Large intestine (tissue), 3 donors: ENCODE results near the gene RNF130. TPM values are rescaled to one million over a fixed set of nuclear protein-coding genes. Genes with fewer than 3 reads are reported as not detected.

Source experiments
- DNase-seq, 2 donors: peaks; one replicate each; pipeline versions ENCODE4 v3.0.0 to v3.0.0-alpha.2; 2013
- H3K27ac ChIP-seq: one replicate; pipeline ENCODE4 v1.5.1; 2013; ENCODE audit warnings: low read length
- H3K27me3 ChIP-seq: 2 replicates; pipeline ENCODE4 v1.6.1; 2013; ENCODE audit warnings: low read length; ENCODE audit not compliant: control insufficient read depth, insufficient read depth
- H3K36me3 ChIP-seq: 2 replicates; pipeline ENCODE4 v1.6.1; 2013; ENCODE audit warnings: low read length; ENCODE audit not compliant: control insufficient read depth, insufficient read depth
- H3K4me1 ChIP-seq: one replicate; pipeline ENCODE4 v1.6.1; 2013; ENCODE audit warnings: low read length; ENCODE audit not compliant: control insufficient read depth, insufficient read depth
- H3K4me3 ChIP-seq: one replicate; pipeline ENCODE4 v1.5.1; 2013; ENCODE audit warnings: low read length
- H3K9me3 ChIP-seq: one replicate; pipeline ENCODE4 v1.6.1; 2013; ENCODE audit warnings: mild to moderate bottlenecking, low read depth, low read length, moderate library complexity; ENCODE audit not compliant: control insufficient read depth
- WGBS: methylation state at CpG from one replicate; pipeline ENCODE4 v1.1.5; 2013; ENCODE audit warnings: low lambda C conversion rate; ENCODE audit not compliant: insufficient coverage; 5-methylcytosine and 5-hydroxymethylcytosine counted together
- polyA plus RNA-seq: library from polyadenylated mRNA; unstranded; fragments of 120-200 nt; gene quantifications from one replicate; pipeline ENCODE4 v1.2.1, GENCODE V29; 2013

The RNF130 gene
- polyA plus RNA-seq, 1 donor, result 30.4 TPM

DNA sequence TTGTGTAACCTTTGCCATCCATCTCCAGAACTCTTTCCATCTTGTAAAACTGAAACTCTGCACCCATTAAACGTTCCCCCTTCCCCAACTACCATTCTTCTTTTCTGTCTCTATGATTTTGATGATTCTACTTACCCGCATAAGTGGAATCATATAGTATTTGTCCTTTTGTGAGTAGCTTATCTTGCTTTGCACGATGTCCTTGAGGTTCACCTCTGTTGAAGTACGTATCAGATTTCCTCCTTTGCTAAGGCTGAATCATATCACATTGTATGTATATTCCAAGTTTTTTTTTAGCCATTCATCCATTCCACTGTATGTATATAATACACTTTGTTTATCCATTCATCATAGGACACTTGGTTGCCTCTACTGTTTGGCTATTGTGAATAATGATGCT, 2.9 kb upstream of the RNF130 start:
- H3K4me1 ChIP-seq, result peaks cover 12% of the 10 kb centered on the region
- H3K9me3 ChIP-seq, result peaks cover 10% of the 10 kb centered on the region
- peaks cover 12% of the 10 kb centered on the region for H3K27me3 ChIP-seq
- no peak for DNase-seq
- 50% methylated on average over 2 of the region's 4 CpGs for WGBS
- H3K36me3 ChIP-seq, result no peaks in the 10 kb centered on the region
- H3K27ac ChIP-seq, result no peak overlapping the region
- H3K4me3 ChIP-seq, result no peak overlapping the region

GRCh38 chr5:180072556-180072955, 997 bp upstream of the RNF130 start:
- H3K4me1 ChIP-seq, result peaks cover 12% of the 10 kb centered on the region
- H3K27ac ChIP-seq, result no peak overlapping the region
- no peak overlapping the region for H3K4me3 ChIP-seq
- H3K36me3 ChIP-seq, result no peaks in the 10 kb centered on the region
- peaks cover 10% of the 10 kb centered on the region for H3K9me3 ChIP-seq
- peaks cover 9% of the 10 kb centered on the region for H3K27me3 ChIP-seq
- no peak for DNase-seq
- no CpG with 5 or more reads among the region's 25 CpGs for WGBS

- DNase-seq, result no peak
- no CpG with 5 or more reads among the region's 14 CpGs for WGBS
- H3K4me3 ChIP-seq, result no peak overlapping the region
Measured at GRCh38 chr5:180072256-180072548, 643 bp upstream of the RNF130 start.

GRCh38 chr5:180070756-180071530, 616 bp downstream of the RNF130 start:
- H3K36me3 ChIP-seq, result no peaks in the 10 kb centered on the region
- peak overlapping the region; percentile 50 for H3K4me3 ChIP-seq
- no CpG with 5 or more reads among the region's 48 CpGs for WGBS
- peaks cover 10% of the 10 kb centered on the region for H3K9me3 ChIP-seq
- peaks cover 12% of the 10 kb centered on the region for H3K4me1 ChIP-seq
- peak in 1 of 2 donors; percentile 57 for DNase-seq
- peak overlapping the region; percentile 39 for H3K27ac ChIP-seq
- H3K27me3 ChIP-seq, result peaks cover 9% of the 10 kb centered on the region

More at GRCh38 chr5:180072256-180072548, 643 bp upstream of the RNF130 start:
- H3K27me3 ChIP-seq, result peaks cover 9% of the 10 kb centered on the region
- H3K27ac ChIP-seq, result no peak overlapping the region
- no peaks in the 10 kb centered on the region for H3K36me3 ChIP-seq
- H3K4me1 ChIP-seq, result peaks cover 12% of the 10 kb centered on the region
- peaks cover 10% of the 10 kb centered on the region for H3K9me3 ChIP-seq

DNA sequence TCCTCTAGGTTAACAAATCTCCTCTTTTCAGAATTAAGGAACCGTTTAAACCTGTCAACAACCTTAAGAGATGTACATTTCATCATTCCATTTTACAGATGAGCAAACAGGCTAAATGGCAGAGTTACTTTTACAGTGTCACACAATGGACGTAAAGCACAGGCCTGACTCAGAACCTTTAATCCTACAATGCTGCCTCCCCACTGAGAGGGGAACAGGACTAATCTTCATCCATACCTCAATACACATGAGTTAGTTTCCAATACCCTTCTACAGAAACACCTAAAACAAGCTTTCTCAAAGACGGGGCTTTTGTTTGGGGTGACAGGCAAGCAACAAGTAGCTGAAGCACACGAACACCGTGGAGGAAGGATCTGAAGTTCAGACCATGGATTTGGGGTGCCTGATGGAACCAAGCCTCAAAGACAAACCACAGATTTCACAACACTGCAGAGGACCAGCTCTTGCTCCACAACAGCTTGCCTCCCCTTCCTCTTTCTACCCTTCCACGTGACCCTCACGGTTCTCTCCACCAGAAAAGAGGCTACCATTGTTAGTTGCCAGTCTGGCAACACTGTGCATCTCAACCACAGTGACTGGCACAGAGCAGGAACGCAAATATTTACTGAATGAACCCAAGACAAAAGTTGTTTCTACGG, 1.8 kb downstream of the RNF130 start:
- no peak overlapping the region for H3K27ac ChIP-seq
- WGBS, result no CpG with 5 or more reads among the region's 9 CpGs

GRCh38 chr5:180068519-180069090, 3.0 kb downstream of the RNF130 start:
- WGBS, result 64% methylated on average over 2 of the region's 6 CpGs

More for the DNA sequence above, 1.8 kb downstream of the RNF130 start:
- H3K27me3 ChIP-seq, result peaks cover 9% of the 10 kb centered on the region
- H3K4me3 ChIP-seq, result peak overlapping the region; percentile 50
- DNase-seq, result peak in 1 of 2 donors; percentile 13
- peaks cover 10% of the 10 kb centered on the region for H3K9me3 ChIP-seq
- peaks cover 12% of the 10 kb centered on the region for H3K4me1 ChIP-seq
- no peaks in the 10 kb centered on the region for H3K36me3 ChIP-seq

GRCh38 chr5:180067986-180068385, 3.6 kb downstream of the RNF130 start:
- H3K4me3 ChIP-seq, result no peak overlapping the region
- 86% methylated on average over 3 of the region's 4 CpGs for WGBS
- peaks cover 10% of the 10 kb centered on the region for H3K9me3 ChIP-seq
- H3K4me1 ChIP-seq, result peaks cover 12% of the 10 kb centered on the region
- DNase-seq, result no peak
- peaks cover 4% of the 10 kb centered on the region for H3K27me3 ChIP-seq
- H3K27ac ChIP-seq, result no peak overlapping the region
- H3K36me3 ChIP-seq, result no peaks in the 10 kb centered on the region

More at GRCh38 chr5:180068519-180069090, 3.0 kb downstream of the RNF130 start:
- Histone ChIP-seq H3K27me3 (peaks cover 6% of the 10 kb centered on the region), H3K4me3 (no peak overlapping the region), H3K4me1 (peaks cover 12% of the 10 kb centered on the region), H3K36me3 (no peaks in the 10 kb centered on the region), H3K9me3 (peaks cover 10% of the 10 kb centered on the region), H3K27ac (no peak overlapping the region)
- DNase-seq, result no peak

GRCh38 chr5:180060192-180060591, 11.4 kb downstream of the RNF130 start:
- no peaks in the 10 kb centered on the region for H3K36me3 ChIP-seq
- no peaks in the 10 kb centered on the region for H3K9me3 ChIP-seq
- H3K4me1 ChIP-seq, result no peaks in the 10 kb centered on the region
- no peak overlapping the region for H3K4me3 ChIP-seq
- H3K27ac ChIP-seq, result no peak overlapping the region
- WGBS, result 60% methylated on average over 1 of the region's 7 CpGs
- DNase-seq, result no peak
- no peaks in the 10 kb centered on the region for H3K27me3 ChIP-seq

GRCh38 chr5:180059326-180059725, 12.2 kb downstream of the RNF130 start:
- Histone ChIP-seq H3K27ac (no peak overlapping the region), H3K9me3 (no peaks in the 10 kb centered on the region), H3K4me3 (no peak overlapping the region), H3K36me3 (no peaks in the 10 kb centered on the region), H3K27me3 (no peaks in the 10 kb centered on the region), H3K4me1 (no peaks in the 10 kb centered on the region)
- 100% methylated on average over 1 of the region's 6 CpGs for WGBS
- DNase-seq, result no peak

- H3K4me1 ChIP-seq, result no peaks in the 10 kb centered on the region
- H3K4me3 ChIP-seq, result no peak overlapping the region
- WGBS, result no CpG with 5 or more reads among the region's 1 CpG
- no peaks in the 10 kb centered on the region for H3K9me3 ChIP-seq
- no peaks in the 10 kb centered on the region for H3K27me3 ChIP-seq
- DNase-seq, result no peak
- H3K27ac ChIP-seq, result no peak overlapping the region
- no peaks in the 10 kb centered on the region for H3K36me3 ChIP-seq
Measured at GRCh38 chr5:180056153-180056552, 15.4 kb downstream of the RNF130 start.
